Mesenchymal stem cell (in vitro differentiated cells and primary cell): ENCODE data around the gene PRDM1.
A peak's percentile ranks its signal among the peaks of the same experiment; 100 is the strongest.

Experiments used
- DNase-seq: peaks from one replicate; pipeline ENCODE4 v3.0.0-alpha.2; 2013
- H2AFZ ChIP-seq: one replicate; pipeline ENCODE4 v1.6.1; 2013; ENCODE audit warnings: low read depth, mild to moderate bottlenecking, control low read depth, inconsistent platforms, low read length, moderate library complexity
- H2AK5ac ChIP-seq: 2 replicates; pipeline ENCODE4 v1.6.1; 2013; ENCODE audit warnings: low read length, moderate library complexity, mild to moderate bottlenecking, inconsistent platforms; ENCODE audit not compliant: severe bottlenecking
- H2BK120ac ChIP-seq: one replicate; pipeline ENCODE4 v1.6.1; 2013; ENCODE audit warnings: low read depth, mild to moderate bottlenecking, inconsistent platforms, low read length, moderate library complexity
- H2BK12ac ChIP-seq, 2 experiments: one replicate each; pipeline ENCODE4 v1.6.1; 2013; ENCODE audit warnings: inconsistent platforms in 2 of 2, low read length in 2 of 2, mild to moderate bottlenecking in 2 of 2, moderate library complexity in 2 of 2, control low read depth in 1 of 2
- H2BK15ac ChIP-seq: one replicate; pipeline ENCODE4 v1.6.1; 2013; ENCODE audit warnings: mild to moderate bottlenecking, low read depth, inconsistent platforms; ENCODE audit not compliant: poor library complexity, severe bottlenecking
- H2BK5ac ChIP-seq: 2 replicates; pipeline ENCODE4 v1.6.1; 2013; ENCODE audit warnings: low read depth, mild to moderate bottlenecking, low read length, control low read depth, inconsistent platforms; ENCODE audit not compliant: poor library complexity, severe bottlenecking
- H3K14ac ChIP-seq, 2 experiments: one replicate each; pipeline ENCODE4 v1.6.1; 2013; ENCODE audit warnings: inconsistent platforms in 2 of 2, low read length in 2 of 2, control low read depth in 1 of 2, mild to moderate bottlenecking in 1 of 2, moderate library complexity in 1 of 2
- H3K18ac ChIP-seq, 2 experiments: one replicate each; pipeline ENCODE4 v1.6.1; 2013; ENCODE audit warnings: inconsistent platforms in 2 of 2, low read length in 2 of 2, control low read depth in 1 of 2, low read depth in 1 of 2, mild to moderate bottlenecking in 1 of 2
- H3K23ac ChIP-seq, 2 experiments: one replicate each; pipeline ENCODE4 v1.6.1; 2013; ENCODE audit warnings: inconsistent platforms in 2 of 2, low read length in 2 of 2, mild to moderate bottlenecking in 2 of 2, moderate library complexity in 2 of 2, control low read depth in 1 of 2
- H3K27ac ChIP-seq: 2 replicates; pipeline ENCODE4 v1.5.1; 2013; ENCODE audit warnings: mild to moderate bottlenecking, moderate library complexity, low read length, control low read depth, inconsistent platforms; ENCODE audit not compliant: poor library complexity, severe bottlenecking
- H3K27me3 ChIP-seq, 2 experiments: 2 replicates each; pipeline versions ENCODE4 v1.6.1 to v1.7.0; 2013; ENCODE audit warnings: low read length in 2 of 2, mild to moderate bottlenecking in 2 of 2, moderate library complexity in 2 of 2, control low read depth in 1 of 2, inconsistent platforms in 1 of 2; ENCODE audit not compliant: control insufficient read depth in 1 of 2, insufficient read depth in 1 of 2
- H3K36me3 ChIP-seq, 2 experiments: 2 replicates each; pipeline versions ENCODE4 v1.6.1 to v1.7.0; 2013; ENCODE audit warnings: low read length in 2 of 2, control low read depth in 1 of 2, inconsistent platforms in 1 of 2, low read depth in 1 of 2, mild to moderate bottlenecking in 1 of 2; ENCODE audit not compliant: insufficient read depth in 2 of 2, control insufficient read depth in 1 of 2
- H3K4ac ChIP-seq, 2 experiments: one replicate each; pipeline ENCODE4 v1.6.1; 2013; ENCODE audit warnings: inconsistent platforms in 2 of 2, low read length in 2 of 2, mild to moderate bottlenecking in 2 of 2, moderate library complexity in 2 of 2, control low read depth in 1 of 2, low read depth in 1 of 2
- H3K4me1 ChIP-seq: 2 replicates; pipeline ENCODE4 v1.6.1; 2013; ENCODE audit warnings: low read depth, low read length, control low read depth; ENCODE audit not compliant: control insufficient read depth, insufficient read depth
- H3K4me2 ChIP-seq: 2 replicates; pipeline ENCODE4 v1.6.1; 2013; ENCODE audit warnings: low read length, mild to moderate bottlenecking, inconsistent platforms; ENCODE audit not compliant: poor library complexity, severe bottlenecking
- H3K4me3 ChIP-seq, 2 experiments: 2 replicates each; pipeline versions ENCODE4 v1.5.1 to v1.7.0; 2013; ENCODE audit warnings: low read length in 2 of 2, mild to moderate bottlenecking in 2 of 2, control low read depth in 1 of 2, low read depth in 1 of 2; ENCODE audit not compliant: insufficient read depth in 1 of 2
- H3K79me1 ChIP-seq: replicated peaks from 2 replicates; pipeline ENCODE4 v1.6.1; 2013; ENCODE audit warnings: mild to moderate bottlenecking, control low read depth, low read length, inconsistent platforms; ENCODE audit not compliant: poor library complexity, severe bottlenecking
- H3K9ac ChIP-seq: 2 replicates; pipeline ENCODE4 v1.7.0; 2013; ENCODE audit warnings: mild to moderate bottlenecking, low read length, moderate library complexity
- H3K9me3 ChIP-seq: 2 replicates; pipeline ENCODE4 v1.7.0; 2013; ENCODE audit warnings: mild to moderate bottlenecking, low read length; ENCODE audit not compliant: control insufficient read depth
- H4K8ac ChIP-seq: one replicate; pipeline ENCODE4 v1.6.1; 2013; ENCODE audit warnings: inconsistent platforms, mild to moderate bottlenecking, low read length, moderate library complexity
- H4K91ac ChIP-seq: one replicate; pipeline ENCODE4 v1.6.1; 2013; ENCODE audit warnings: mild to moderate bottlenecking, low read length, inconsistent platforms
- WGBS: methylation state at CpG from one replicate; pipeline ENCODE4 v1.1.7; 2013; ENCODE audit warnings: mixed read lengths; 5-methylcytosine and 5-hydroxymethylcytosine counted together

Gene PRDM1

DNA sequence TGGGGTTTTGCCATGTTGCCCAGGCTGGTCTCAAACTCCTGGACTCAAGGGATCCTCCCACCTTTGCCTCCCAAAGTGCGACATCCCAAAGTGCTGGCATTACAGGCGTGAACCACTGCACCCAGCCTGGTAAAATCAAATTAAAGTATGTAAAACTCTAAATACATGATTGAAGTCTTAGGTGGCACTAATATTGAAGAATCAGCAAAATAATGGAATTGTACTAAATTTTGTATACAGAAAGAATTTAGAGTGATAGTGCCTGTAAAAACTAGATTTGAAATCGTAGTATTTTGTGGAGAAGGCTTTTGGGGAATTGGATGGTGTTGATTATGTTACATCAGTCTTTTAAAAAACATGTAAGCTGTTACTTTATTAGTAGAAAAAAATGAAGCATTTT, 10.0 kb upstream of the PRDM1 start:
- H2BK12ac ChIP-seq, result no peak overlapping the region
- no peaks in the 10 kb centered on the region for H3K36me3 ChIP-seq
- no peak overlapping the region for H3K4me2 ChIP-seq
- no peak overlapping the region for H2AFZ ChIP-seq
- no peaks in the 10 kb centered on the region for H3K4me1 ChIP-seq
- no peak overlapping the region for H2BK15ac ChIP-seq
- H3K23ac ChIP-seq, result no peak overlapping the region
- H3K9me3 ChIP-seq, result no peaks in the 10 kb centered on the region
- no peak overlapping the region for H3K27ac ChIP-seq
- DNase-seq, result no peak
- no peak overlapping the region for H3K14ac ChIP-seq
- H3K9ac ChIP-seq, result no peak overlapping the region
- H2AK5ac ChIP-seq, result no peak overlapping the region
- H3K4ac ChIP-seq, result no peak overlapping the region
- H3K79me1 ChIP-seq, result no peaks in the 10 kb centered on the region
- H3K18ac ChIP-seq, result no peak overlapping the region
- H4K91ac ChIP-seq, result no peak overlapping the region
- no peak overlapping the region for H3K4me3 ChIP-seq
- no peak overlapping the region for H2BK5ac ChIP-seq
- H4K8ac ChIP-seq, result no peak overlapping the region
- WGBS, result 90% methylated on average over 1 of the region's 3 CpGs
- H3K27me3 ChIP-seq, result no peaks in the 10 kb centered on the region
- H2BK120ac ChIP-seq, result no peak overlapping the region

- Histone ChIP-seq H3K4ac (peak overlapping the region in 1 of 2 experiments; percentile 54), H3K9me3 (no peaks in the 10 kb centered on the region), H2BK5ac (no peak overlapping the region), H2BK120ac (no peak overlapping the region), H2AK5ac (no peak overlapping the region), H3K9ac (no peak overlapping the region), H2BK15ac (no peak overlapping the region), H3K18ac (peak overlapping the region; percentile 46 to 72), H2AFZ (no peak overlapping the region), H3K27ac (no peak overlapping the region), H4K8ac (peak overlapping the region; percentile 93), H3K36me3 (no peaks in the 10 kb centered on the region), H3K23ac (no peak overlapping the region), H3K4me1 (no peaks in the 10 kb centered on the region), H3K4me2 (no peak overlapping the region), H2BK12ac (peak overlapping the region; percentile 7 to 92), H3K14ac (no peak overlapping the region), H3K27me3 (no peaks in the 10 kb centered on the region), H3K79me1 (no peaks in the 10 kb centered on the region), H3K4me3 (no peak overlapping the region), H4K91ac (peak overlapping the region; percentile 88)
- 92% methylated on average over 3 of the region's 3 CpGs for WGBS
- DNase-seq, result peak; percentile 60
Measured at GRCh38 chr6:106077170-106077569, 9.0 kb upstream of the PRDM1 start.

DNA sequence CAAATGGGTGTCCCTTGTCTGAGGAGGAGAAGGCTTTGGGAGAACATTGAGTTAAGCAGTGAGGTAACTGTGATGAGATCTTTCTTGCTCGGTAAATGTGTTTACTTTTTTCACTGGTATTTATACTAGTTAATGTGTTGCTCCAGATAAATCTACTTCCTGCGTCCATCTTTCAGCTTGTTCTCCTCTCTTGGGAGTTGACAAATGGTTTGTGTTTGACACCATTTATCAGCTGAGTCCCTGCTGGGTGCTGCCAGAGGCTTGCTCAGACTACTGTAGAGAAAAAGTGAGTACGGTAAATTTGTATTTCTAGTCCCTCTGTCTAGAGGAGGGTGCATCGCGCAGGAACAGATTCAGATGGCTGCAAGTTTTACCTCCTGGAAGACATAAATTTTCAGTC, 8.3 kb upstream of the PRDM1 start:
- Histone ChIP-seq H3K4me1 (no peaks in the 10 kb centered on the region), H2BK12ac (no peak overlapping the region), H3K4ac (no peak overlapping the region), H3K23ac (no peak overlapping the region), H4K91ac (no peak overlapping the region), H3K4me2 (no peak overlapping the region), H4K8ac (no peak overlapping the region), H3K36me3 (no peaks in the 10 kb centered on the region), H3K9ac (no peak overlapping the region), H2AK5ac (no peak overlapping the region), H2BK15ac (no peak overlapping the region), H3K9me3 (no peaks in the 10 kb centered on the region), H3K79me1 (no peaks in the 10 kb centered on the region), H3K14ac (no peak overlapping the region), H2BK120ac (no peak overlapping the region), H3K27ac (no peak overlapping the region), H3K27me3 (no peaks in the 10 kb centered on the region), H2AFZ (no peak overlapping the region), H2BK5ac (no peak overlapping the region), H3K18ac (peak overlapping the region in 1 of 2 experiments; percentile 37), H3K4me3 (no peak overlapping the region)
- DNase-seq, result peak; percentile 50
- 80% methylated on average over 2 of the region's 5 CpGs for WGBS

DNA sequence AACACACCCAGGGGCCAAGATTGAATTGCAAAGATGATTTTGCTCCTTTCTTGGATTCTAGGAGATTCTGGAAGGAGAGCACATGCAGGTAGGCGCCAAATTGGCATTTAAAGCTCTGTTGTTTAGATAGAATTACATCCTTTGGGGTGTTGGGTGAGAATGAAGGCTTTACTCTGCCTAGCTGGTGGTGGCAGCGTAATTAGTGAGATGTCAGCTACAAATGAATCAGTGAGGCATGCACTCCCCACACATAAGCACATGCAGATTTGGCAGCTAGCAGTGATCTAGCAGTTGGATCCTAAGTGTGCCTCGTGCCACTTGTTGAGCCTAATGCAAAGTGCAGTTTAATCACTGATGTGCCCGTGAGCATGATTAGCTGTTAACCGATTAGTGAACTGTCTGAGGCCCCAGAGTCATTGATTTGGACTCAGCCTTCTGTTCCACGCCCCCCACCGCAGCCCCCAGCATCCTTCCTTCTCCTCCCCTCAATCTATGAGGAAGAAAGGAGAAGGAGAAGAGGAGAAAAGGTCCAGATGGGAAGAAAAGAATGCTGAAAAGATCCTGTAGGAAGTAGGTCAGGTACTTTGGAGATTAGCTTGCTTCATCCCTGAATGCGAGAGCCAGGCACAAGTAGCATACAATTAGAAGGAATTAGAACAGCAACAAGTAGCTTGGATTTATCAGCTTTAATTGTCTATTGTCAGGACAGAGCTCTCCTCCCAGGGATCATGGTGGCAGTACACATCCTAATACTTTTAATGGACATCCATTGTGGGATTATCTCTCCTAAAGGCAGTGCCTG, 6.0 kb upstream of the PRDM1 start:
- Histone ChIP-seq H3K27ac (no peak overlapping the region), H2BK15ac (no peak overlapping the region), H2BK120ac (no peak overlapping the region), H3K4me3 (no peak overlapping the region), H3K23ac (no peak overlapping the region), H2AK5ac (no peak overlapping the region), H3K79me1 (no peaks in the 10 kb centered on the region), H3K18ac (no peak overlapping the region), H3K4me2 (no peak overlapping the region), H2BK12ac (peak overlapping the region; percentile 49 to 51), H2BK5ac (no peak overlapping the region), H3K9me3 (no peaks in the 10 kb centered on the region), H3K4me1 (peaks cover 2% of the 10 kb centered on the region), H4K8ac (no peak overlapping the region), H3K9ac (no peak overlapping the region), H3K14ac (no peak overlapping the region), H4K91ac (no peak overlapping the region), H3K4ac (no peak overlapping the region), H2AFZ (no peak overlapping the region), H3K27me3 (no peaks in the 10 kb centered on the region), H3K36me3 (no peaks in the 10 kb centered on the region)
- no peak for DNase-seq
- WGBS, result 81% methylated on average over 6 of the region's 8 CpGs
